DOHH2 (cell line): Measurements from ENCODE around the gene C1orf53.

ENCODE experiments used
- CTCF ChIP-seq: fragments of 200-600 bp; sonication (generic); IDR thresholded peaks from one replicate; pipeline ENCODE4 v1.5.1; 2014; ENCODE audit warnings: antibody characterized with exemption, mild to moderate bottlenecking, low read depth, low read length; ENCODE audit not compliant: poor library complexity, severe bottlenecking
- EZH2phosphoT487 ChIP-seq: fragments of 200-600 bp; sonication (generic); IDR thresholded peaks from 2 replicates; pipeline ENCODE4 v1.6.1; 2017; ENCODE audit warnings: borderline replicate concordance, mild to moderate bottlenecking, antibody characterized with exemption, low read length, moderate library complexity, mixed read lengths

GRCh38 chr1:197884173-197884572, 18.3 kb upstream of the C1orf53 start:
- no peak for TF ChIP-seq CTCF
- no peak for TF ChIP-seq EZH2phosphoT487
